Upper lobe of left lung (tissue), 4 donors: ENCODE measurements around the gene CACNG5.

ENCODE experiments used
- POLR2A ChIP-seq, 4 donors: fragments of 450-650 bp; IDR thresholded peaks; one replicate each; pipeline ENCODE4 v1.5.1; 2016 to 2017; ENCODE audit warnings: antibody characterized with exemption in 4 of 4, mild to moderate bottlenecking in 2 of 4
- TF ChIP-seq, protein P1 (sequence below), 6 experiments: fragments of 450-650 bp in 4 of 6; fragments of 200-600 bp in 2 of 6; sonication (generic) in 2 of 6; IDR thresholded peaks; one replicate each; pipeline ENCODE4 v1.5.1; 2016 to 2019; ENCODE audit warnings: antibody characterized with exemption in 6 of 6

DNA sequence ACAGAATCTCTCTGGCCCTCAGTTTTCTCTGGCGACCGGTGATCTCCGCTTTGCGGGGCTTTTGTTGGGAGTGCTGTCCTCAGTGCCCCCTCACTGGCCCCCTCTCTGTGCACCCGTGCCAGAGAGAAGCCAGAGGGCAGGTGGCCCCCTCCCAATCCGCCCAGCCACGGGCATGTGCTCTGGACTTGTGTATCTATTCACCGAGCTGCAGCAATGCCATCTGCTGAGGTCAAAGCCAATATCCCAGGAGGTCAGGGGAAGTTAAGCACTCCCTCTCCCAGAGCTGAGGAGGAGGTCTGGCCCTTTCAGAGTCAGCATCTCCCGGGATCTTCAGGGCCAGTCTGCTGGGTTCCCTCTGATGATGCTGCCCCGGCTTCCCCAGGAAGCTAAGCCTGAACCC is 5.1 kb downstream of the CACNG5 start:
- TF ChIP-seq, protein P1, sequence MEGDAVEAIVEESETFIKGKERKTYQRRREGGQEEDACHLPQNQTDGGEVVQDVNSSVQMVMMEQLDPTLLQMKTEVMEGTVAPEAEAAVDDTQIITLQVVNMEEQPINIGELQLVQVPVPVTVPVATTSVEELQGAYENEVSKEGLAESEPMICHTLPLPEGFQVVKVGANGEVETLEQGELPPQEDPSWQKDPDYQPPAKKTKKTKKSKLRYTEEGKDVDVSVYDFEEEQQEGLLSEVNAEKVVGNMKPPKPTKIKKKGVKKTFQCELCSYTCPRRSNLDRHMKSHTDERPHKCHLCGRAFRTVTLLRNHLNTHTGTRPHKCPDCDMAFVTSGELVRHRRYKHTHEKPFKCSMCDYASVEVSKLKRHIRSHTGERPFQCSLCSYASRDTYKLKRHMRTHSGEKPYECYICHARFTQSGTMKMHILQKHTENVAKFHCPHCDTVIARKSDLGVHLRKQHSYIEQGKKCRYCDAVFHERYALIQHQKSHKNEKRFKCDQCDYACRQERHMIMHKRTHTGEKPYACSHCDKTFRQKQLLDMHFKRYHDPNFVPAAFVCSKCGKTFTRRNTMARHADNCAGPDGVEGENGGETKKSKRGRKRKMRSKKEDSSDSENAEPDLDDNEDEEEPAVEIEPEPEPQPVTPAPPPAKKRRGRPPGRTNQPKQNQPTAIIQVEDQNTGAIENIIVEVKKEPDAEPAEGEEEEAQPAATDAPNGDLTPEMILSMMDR (IDR thresholded peaks at IDR 0.05) = no peak
- no peak for TF ChIP-seq POLR2A (IDR thresholded peaks at IDR 0.05)
